ENCODE data around the gene MAD1L1.
"Not testable (repeated sequence)": the region's sequence is repeated elsewhere in the genome, so short reads cannot be mapped to it uniquely, and the experiment has no call there.

- not testable (repeated sequence) for TF ChIP-seq POLR2A, CTCF, EP300 (IDR thresholded peaks at IDR 0.05)
Observed at GRCh38 chr7:1824151-1824881, 408.4 kb downstream of the MAD1L1 start.
